Cerebellar cortex (tissue), 1 donor: ENCODE data around the gene PKD1.

Experiments
- DNase-seq: peaks from one replicate; pipeline ENCODE4 v3.0.0-alpha.2; 2015; ENCODE audit warnings: low spot score

The PKD1 gene

DNA sequence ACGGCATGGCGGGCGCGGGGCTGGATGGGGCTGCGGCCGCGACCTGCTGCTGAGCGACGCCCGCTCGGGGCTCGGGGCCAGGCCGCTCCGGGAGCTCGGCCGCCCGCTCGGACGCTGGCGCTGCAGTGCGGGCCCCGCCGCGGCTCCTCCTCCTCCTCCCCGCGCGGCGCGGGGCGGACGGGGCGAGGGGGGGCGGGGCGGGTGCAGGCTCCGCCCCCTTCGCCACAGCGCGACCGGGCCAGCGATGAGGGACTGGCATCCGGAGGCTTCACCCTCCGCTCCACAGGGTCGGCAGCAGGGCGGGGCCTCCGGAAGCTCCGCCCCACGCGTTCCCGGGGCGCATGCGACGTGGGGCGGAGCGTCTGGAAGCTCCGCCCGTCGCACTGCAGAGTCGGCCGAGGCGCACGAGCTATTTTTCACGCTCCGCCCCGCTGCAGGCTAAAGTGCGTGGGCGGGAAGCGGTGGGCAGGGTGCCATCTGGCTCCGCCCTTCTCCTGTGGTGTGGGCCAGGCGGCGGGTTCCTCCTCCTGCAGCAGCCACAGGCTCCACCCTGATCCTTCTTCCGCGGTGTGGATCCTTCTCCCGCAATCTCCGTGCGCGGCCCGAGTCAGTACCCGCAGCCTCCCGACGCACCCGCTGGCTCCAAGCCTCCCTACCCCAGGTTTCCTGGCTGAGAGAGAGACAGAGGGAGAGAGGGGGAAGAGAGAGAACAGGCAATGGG is at the start of gene PKD1:
Gene PKD1 (minus strand): TSS at position 129 of the 721 bp plus-strand sequence. CDS start 209 bp downstream, outside the sequence.
- DNase-seq: peak; percentile 92

GRCh38 chr16:2184962-2185361 is 49.3 kb upstream of the PKD1 start:
- no peak for DNase-seq

- no peak for DNase-seq
These were observed 48.6 kb upstream of the PKD1 start for GRCh38 chr16:2184346-2184745.

- no peak for DNase-seq
These were observed 48.0 kb upstream of the PKD1 start for GRCh38 chr16:2183671-2184070.

- DNase-seq: no peak
These were observed 46.3 kb upstream of the PKD1 start for GRCh38 chr16:2181952-2182351.

GRCh38 chr16:2180962-2181923 is 45.5 kb upstream of the PKD1 start:
- DNase-seq: no peak

- DNase-seq: no peak
These were observed 44.8 kb upstream of the PKD1 start for GRCh38 chr16:2180461-2180860.

DNA sequence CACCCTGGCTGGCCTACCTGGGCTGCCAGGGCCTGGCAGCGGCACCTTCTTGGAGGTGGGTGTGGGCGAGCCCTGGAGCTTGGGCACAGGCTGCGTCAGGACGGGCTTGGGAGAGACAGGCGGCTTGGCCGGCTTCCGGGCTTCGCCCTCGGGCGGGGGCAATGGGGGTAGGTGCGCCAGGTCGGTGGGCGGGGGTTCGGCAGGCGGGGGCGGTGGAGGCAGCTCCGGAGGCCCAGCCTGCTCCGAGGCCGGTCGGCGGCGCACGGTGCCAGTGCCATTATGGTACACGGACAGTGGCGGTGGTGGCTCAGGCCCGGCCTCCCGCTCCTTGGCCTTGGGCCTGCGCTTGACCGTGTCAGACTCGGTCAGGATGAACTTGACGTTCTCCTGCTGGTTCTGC is 43.9 kb upstream of the PKD1 start:
- DNase-seq: no peak

GRCh38 chr16:2179107-2179501 is 43.4 kb upstream of the PKD1 start:
- no peak for DNase-seq

DNA sequence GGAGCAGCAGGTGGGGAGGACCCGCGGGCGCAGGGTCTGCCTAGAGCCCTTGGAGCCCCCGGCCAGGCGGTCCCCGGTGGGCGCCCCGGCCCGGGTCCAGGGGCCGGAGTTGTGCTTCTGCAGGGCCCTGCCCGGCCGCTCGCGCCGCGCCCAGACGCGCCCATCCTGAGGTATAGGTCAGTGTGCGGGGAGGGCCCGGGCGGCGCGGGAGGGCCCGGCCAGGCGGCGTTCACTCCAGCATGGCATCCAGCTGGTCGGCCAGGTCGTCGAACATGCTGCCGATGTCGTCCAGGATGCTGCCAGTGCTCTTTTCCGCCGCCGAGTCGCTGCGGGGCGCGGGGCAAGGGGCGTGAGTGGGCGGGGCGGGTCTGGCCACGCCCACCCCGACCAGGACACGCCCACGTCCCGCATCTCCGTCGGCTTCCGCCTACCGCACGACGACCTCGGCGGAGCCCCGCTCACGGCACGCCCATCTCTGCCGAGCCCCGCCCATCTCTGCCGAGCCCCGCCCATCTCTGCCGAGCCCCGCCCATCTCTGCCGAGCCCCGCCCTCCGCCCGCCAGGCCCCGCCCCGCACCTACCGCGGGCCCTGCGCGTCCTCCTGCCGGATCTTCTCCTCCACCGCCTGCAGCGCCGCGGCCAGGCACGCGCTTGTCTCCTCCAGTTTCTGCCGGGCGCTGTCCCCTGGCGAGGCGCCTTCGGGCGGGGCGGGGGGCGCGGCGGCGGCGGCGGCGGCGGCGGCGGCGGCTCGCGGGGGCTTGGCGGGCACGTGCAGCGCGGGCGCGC is 42.8 kb upstream of the PKD1 start:
- DNase-seq: no peak

DNA sequence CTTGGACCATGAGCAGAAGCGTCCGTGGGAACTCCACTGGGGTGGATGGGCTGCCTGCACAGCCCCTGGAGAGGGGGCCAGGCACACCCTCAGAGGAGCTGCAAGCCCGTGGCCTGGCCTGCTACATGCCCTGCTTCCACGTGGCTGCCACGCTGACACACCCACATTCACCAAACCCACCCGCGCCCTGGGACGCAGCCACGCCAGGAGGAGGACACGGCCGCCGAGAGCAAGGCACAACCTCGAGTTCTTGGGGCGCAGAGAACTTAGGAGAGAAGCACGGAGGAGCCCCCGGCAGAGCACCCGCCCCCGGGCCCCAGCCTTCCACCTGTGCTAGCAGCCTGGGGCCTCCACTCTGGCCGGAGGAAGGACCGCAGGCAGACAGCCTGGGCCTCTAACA is 41.9 kb upstream of the PKD1 start:
- no peak for DNase-seq

DNA sequence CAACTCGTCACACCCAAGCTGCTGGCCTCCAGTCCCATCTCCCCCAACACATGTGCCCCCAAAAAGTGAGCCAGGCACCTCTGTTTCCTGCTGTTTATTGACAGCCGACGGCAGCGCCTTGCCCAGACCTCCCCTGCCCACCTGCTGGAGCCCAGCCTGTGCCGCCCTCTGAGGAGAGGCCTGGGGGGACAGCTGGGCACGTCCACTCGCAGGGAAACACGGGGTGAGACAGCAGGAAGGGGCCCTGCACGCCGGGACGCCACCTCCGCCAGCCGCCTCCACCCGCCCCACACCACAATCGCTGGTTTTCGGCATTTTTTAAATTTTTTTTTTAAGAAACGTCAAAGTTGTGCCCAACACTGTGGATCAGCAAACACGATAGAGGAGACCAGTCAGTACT is 41.4 kb upstream of the PKD1 start:
- no peak for DNase-seq

- DNase-seq: no peak
These were observed 40.3 kb upstream of the PKD1 start for GRCh38 chr16:2176047-2176446.

- DNase-seq: no peak
These were observed 39.8 kb upstream of the PKD1 start for GRCh38 chr16:2175454-2175853.

- peak; percentile 72 for DNase-seq
These were observed 38.9 kb upstream of the PKD1 start for GRCh38 chr16:2174396-2175131.

GRCh38 chr16:2173916-2174315 is 38.2 kb upstream of the PKD1 start:
- no peak for DNase-seq

DNA sequence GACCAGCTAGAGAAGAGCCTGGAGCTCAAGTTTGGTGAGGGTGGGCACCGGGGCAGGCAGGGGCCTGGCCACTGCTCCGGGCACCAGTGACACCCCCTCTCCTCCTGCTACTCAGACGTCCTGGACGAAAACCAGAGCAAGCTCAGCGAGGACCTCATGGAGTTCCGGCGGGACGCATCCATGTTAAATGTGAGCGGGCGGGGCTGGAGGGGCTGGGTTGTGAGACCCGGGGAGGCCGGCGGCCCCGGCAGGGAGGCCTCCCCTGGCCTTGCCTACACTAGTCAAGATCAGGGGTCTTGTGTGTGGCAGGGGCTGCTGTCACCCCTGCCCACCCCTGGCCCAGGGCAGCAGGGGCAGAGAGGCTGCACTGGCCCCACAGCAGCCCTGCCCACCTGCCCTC is 37.7 kb upstream of the PKD1 start:
- DNase-seq: no peak

GRCh38 chr16:2172688-2173335 is 37.1 kb upstream of the PKD1 start:
- no peak for DNase-seq

- DNase-seq: no peak
These were observed 36.0 kb upstream of the PKD1 start for GRCh38 chr16:2171601-2172178.

GRCh38 chr16:2170587-2171435 is 35.1 kb upstream of the PKD1 start:
- no peak for DNase-seq
